HL-60/S4 treated with retinoic acid at 250 ng/mL for 4 days and 3 days (cell line): Measurements from ENCODE around the gene FGGY.

Source experiments
- in situ Hi-C: fragments of 300-500 bp; cut with MboI; formaldehyde crosslinking; loops from 2 replicates; pipeline ENCODE4 v1.7.0; 2022; ENCODE audit warnings: low sequenced_read_pairs

FGGY gene

DNA sequence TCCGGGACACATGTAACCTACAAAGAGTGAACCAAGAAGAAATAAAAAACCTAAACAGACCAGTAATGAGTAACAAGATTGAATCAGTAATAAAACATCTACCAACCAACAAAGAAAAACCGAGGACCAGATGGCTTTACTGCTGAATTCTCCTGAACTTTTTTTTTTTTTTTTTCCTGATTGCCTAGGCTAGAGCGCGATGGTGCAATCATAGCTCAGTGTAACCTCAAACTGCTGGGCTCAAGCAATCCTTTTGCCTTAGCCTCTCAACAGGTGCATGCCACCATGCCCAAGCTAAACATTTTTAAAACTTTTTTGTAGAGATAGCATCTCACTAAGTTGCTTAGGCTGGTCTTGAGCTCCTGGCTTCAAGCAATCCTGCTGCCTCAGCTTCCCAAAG, 11.2 kb upstream of the FGGY start:
- in situ Hi-C loops, result loop anchor here (25.0 kb wide), 2 partner anchors 402 to 498 kb away; partner anchors contain the start of gene JUN

DNA sequence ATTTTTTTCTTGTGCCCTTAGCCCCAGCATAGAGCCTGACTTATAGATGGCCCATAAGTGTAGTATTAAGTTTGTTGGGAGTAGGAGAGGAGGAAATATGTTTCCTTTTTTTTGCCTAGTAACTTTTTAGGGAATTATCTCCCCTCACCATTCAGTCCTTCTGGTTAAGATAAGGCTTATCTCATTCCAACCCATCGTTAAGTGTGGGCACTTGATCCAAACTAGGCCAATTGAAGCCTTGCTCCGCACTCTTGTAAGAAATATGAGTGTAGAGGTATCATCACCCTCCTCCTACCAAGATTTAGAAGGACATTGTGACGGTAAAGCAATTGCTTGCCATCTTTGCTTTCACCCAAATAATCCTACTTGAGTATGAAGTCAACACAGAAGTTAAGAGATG, 8.8 kb upstream of the FGGY start:
- in situ Hi-C loops, result loop anchor here (25.0 kb wide), 2 partner anchors 399 to 501 kb away; partner anchors contain the start of gene JUN

DNA sequence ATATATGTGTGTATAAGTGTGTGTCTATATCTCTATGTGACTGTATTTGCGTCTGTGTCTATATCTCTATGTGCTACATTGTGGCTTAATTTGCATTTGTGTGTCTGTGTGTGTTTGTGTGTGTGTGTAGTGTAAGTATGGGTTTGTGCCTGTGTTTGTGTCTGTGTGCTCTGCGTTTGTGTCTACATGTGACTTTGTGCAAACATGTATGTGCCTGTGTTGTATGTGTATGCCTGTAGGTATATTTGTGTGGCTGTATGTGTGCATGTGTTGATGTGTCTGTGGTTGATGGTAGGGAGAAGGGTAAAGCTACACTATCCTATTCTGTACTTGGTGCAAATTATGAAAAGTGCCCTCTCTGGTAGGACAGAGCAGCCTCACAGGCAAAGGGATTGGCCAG, 7.3 kb upstream of the FGGY start:
- in situ Hi-C loops, result loop anchor here (25.0 kb wide), 2 partner anchors 398 to 502 kb away; partner anchors contain the start of gene JUN

DNA sequence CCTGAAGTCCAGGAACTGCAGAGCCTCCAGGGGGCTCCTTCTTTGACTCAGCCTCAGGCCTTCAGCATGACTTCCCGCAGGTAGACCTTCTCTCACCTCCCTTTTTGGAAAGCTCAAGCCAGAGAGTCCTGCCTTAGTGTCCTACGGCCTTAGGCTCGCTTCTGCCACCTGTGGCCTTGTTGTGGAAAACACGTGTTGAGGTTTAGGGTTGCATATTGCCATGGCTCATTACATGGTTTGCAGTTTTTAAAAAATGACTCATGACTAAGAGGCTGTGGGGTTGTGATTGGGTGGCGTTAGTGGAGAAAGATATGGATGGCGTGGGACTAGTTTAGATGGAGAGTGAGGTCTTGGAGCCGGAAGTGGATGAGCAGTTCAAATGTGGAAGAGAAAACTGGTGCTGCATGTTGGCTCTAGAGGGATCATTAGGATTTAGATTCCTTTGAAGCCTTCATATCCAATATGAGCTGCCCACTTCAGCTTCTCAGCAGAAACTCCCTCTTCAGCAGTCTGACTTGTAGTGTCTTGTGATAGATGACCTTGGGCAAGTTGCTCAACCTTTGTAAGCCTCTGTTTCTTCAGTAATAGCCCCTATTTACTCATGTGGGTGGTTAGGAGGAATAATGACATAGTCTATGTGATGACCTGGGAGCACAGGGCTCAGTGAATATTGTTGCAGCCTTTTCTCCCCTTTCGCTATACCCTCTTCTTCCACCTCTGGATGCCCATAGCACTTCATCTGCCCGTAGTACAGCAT, 6.5 kb upstream of the FGGY start:
- in situ Hi-C loops, result loop anchor here (25.0 kb wide), 2 partner anchors 397 to 503 kb away; partner anchors contain the start of gene JUN

DNA sequence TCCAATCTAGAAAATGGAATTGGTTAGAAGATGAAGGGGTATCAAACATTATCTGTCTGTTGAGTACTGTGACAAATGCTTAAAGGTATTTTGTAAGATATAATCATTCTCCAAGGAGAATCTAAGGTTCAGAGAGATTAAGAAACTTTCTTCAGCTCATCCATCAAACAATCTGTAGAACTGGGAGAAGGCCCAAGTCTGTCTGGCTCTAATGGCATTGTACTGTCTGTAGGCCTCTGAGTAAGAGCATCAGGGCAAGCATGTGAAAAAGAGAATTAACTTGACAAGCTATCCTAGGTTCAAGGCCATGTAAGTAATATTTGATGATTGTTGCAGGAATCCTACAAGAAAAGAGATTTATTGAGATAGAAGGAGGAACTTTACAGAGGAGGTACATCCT, 5.3 kb upstream of the FGGY start:
- in situ Hi-C loops, result loop anchor here (25.0 kb wide), 2 partner anchors 396 to 504 kb away; partner anchors contain the start of gene JUN

DNA sequence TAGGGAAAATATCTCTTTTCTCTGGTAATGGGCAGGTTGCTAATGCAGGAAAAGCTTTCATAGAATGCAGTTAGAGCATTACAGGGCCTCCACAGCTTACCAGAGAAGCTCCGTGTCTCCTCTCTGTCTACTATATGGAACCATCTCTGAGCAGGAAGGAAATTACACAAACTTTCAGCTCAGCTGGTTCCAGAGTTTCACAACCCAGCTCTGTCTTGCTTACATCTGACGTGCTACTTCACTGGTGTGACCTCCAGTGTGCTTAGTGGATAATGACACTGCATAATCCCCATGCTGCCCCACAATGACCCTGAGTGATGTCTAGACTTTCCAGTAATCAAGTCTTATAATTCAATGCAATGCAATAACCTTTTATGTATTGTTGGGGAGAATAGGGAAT, 4.3 kb upstream of the FGGY start:
- in situ Hi-C loops, result loop anchor here (25.0 kb wide), 2 partner anchors 395 to 505 kb away; partner anchors contain the start of gene JUN

DNA sequence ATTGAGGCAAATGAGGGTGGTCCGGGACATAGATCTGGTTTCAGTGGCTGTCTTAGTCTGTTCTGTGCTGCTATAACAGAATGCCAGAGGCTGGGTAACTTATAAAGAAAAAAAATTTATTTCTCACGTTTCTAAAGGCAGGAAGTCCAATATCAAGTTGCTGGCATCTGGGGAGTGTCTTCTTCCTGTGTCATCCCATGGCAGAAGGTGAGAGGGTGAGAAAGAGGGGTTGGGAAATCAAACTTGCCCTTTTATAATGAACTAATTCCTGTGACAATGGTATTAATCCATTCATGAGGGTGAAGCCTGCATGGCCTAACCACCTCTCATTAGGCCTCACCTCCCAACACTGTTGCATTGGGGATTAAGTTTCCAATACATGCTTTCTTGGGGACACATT, 3.7 kb upstream of the FGGY start:
- in situ Hi-C loops, result loop anchor here (25.0 kb wide), 2 partner anchors 394 to 506 kb away; partner anchors contain the start of gene JUN

DNA sequence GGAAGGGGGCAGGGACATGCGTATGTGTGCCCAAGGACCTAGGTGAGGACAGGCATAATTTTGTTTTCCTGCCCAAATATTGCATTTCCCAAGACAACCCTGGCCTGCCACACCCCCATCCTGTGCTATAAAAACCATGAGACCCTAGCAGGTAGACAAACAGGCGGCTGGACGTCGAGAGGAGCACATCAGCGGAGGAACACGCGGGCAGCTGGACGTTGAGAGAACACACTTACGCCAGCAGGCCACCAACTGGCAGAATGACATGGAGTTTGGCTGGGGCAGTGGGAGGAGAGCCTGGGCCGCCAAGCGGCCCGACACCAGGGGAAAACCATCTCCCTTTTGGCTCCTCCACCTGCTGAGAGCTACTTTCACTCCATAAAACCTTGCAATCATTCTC, 3.0 kb upstream of the FGGY start:
- in situ Hi-C loops, result loop anchor here (25.0 kb wide), 2 partner anchors 393 to 507 kb away; partner anchors contain the start of gene JUN

DNA sequence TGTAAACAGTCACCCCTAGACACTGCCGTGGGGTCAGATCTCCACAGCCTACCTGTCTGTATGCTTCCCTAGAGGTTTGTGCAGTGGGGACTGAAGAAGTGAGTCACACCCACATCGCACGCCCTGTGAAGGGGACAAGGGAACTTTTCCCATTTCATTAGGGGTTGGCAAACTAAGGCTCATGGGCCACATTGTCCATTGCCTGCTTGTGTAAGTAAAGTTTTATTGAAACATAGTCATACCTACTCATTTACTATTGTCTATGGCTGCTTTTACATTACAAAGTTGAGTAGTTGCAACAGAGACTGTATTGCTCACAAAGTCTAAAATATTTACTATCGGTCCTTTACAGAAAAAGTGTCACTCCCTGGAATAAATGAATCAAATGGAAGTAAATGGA, 2.5 kb upstream of the FGGY start:
- in situ Hi-C loops, result loop anchor here (25.0 kb wide), 2 partner anchors 393 to 507 kb away; partner anchors contain the start of gene JUN

DNA sequence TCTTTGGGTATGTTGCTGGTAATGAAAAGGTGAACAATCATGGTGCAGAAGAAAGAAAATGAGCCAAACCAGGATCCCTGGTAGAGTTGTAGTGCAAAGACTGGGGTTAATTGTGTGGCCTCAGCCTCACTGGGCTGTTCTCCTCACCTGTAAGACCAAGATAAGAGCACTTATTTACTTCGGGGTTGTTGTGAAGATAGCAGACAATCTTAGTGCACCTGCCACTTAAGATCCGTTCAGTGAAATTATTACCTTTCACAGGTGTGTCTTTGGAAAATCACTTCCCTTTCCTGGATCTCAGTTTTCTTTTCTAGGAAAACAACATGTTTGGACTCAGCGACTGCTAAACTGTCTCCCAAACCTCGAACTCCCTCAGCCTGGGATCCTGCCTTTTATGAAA, 1.3 kb upstream of the FGGY start:
- in situ Hi-C loops, result loop anchor here (25.0 kb wide), 2 partner anchors 392 to 508 kb away; partner anchors contain the start of gene JUN

DNA sequence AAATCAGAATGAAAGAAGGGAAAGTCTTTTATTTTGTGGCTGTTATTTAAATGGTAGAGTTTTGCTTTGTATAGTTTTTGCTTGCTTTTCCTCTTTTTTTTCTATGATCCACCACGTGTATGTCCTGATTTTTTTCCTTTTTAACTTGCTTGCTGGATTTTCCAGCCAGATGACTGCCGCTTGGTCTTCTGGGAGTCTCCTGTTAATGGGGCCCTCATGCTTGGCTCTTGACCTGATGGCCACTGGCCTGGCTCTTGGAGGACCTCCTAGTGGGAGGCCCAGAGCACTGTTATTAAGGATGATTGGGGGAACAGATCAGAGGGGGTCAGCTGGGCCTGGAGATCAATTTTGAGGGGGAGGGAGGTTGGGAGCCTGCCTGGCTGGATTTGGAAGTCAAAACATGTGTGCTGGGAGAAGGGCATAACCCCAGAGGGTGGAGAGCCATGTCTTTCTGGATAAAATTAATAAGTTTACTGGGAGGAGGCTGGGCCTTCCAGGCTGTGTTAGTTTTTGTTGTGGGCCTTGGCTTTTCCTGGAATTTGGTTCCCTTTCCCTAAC, 1.2 kb downstream of the FGGY start:
- in situ Hi-C loops, result loop anchor here (25.0 kb wide), 2 partner anchors 389 to 511 kb away; partner anchors contain the start of gene JUN

DNA sequence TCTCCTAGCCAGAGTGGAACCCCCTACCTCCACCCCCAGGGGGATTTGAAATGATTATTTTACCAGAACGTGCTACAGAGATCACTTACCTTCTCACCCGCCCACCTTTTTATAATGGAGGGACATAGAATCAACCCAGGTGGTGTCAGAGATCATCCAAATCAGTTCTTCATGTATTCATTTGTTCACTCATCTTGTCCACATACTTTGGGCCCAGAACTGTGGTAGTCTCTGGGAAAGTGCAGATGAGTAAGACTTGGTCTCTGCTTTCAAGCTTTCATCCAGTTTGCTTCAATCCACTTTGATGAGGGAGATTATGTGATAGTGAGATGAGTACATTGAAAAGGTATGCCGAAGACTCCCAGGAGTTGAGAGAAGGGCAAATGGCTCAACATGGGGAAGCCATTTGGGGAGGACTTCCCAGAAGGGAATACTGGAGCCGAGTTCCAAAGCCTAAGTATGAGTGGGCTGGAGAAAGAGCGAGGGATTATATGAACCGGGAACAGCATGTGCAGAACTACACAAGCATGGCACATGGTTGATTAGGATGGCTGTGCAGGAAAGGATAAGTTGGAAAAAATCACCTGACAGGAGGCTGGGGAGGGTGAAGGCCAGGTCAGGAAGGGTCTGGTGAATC, 1.9 kb downstream of the FGGY start:
- in situ Hi-C loops, result loop anchor here (25.0 kb wide), 2 partner anchors 388 to 512 kb away; partner anchors contain the start of gene JUN

DNA sequence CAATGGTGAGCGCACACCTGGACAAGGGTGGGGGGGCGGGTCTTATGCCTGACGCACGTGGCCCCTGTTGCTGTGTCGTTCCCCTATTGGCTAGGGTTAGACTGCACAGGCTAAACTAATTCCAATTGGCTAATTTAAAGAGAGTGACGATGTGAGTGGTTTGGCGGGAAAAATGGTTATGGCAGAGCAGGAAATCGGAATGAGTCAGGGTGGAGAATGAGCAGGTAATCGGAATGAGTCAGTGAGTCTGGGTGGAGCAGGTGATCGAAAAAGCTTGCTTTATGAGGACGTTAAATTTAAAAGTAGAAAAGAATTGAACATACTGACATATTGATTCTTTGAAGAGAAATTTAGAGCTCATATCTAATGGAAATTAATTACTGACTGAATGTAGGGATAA, 2.8 kb downstream of the FGGY start:
- in situ Hi-C loops, result loop anchor here (25.0 kb wide), 2 partner anchors 388 to 512 kb away; partner anchors contain the start of gene JUN

DNA sequence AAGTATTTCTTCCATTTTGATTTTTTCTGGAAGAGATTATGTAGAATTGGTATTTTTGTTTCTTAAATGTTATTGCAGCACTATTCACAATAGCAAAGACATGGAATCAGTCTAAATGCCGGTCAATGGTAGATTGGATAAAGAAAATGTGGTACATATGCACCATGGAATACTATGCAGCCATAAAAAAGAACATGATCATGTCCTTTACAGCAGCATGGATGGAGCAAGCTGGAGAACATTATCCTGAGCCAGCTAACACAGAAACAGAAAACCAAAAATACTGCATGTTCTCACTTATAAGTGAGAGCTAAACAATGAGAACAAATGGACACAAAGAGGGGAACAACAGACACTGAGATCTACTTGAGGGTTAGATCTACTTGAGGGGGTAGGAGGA, 5.4 kb downstream of the FGGY start:
- in situ Hi-C loops, result no loop called here

DNA sequence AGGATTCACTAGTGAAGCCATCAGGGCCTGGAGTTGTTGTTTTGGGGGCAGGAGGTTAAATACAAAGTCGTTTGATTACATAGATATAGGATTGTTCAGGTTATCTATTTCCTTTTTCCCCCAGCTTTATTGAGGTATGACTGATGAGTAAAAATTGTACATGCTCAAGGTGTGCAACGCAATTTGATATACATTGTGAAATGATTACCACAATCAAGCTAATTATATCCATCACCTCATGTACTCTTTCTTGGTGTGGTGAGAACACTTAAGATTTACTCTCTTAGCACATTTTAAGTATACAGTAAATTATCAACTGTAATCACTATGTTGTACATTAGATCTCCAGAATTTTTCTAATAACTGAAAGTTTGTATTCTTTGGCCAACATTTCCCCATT, 6.0 kb downstream of the FGGY start:
- in situ Hi-C loops, result no loop called here

DNA sequence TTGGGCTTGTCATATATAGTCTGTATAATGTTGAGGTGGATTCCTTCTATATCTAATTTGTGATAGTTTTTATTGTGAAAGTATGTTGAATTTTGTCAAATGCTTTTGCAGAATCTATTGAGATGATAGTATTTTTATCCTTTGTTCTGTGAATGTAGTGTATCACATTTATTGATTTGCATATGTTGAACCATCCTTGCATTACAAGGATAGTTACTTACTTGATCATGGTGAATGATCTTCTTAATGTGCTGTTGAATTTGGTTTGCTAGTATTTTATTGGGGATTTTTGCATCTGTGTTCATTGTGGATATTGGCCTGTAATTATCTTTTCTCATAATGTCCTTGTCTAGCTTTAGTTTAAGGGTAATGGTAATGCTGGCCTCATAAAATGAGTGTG, 8.3 kb downstream of the FGGY start:
- in situ Hi-C loops, result no loop called here

DNA sequence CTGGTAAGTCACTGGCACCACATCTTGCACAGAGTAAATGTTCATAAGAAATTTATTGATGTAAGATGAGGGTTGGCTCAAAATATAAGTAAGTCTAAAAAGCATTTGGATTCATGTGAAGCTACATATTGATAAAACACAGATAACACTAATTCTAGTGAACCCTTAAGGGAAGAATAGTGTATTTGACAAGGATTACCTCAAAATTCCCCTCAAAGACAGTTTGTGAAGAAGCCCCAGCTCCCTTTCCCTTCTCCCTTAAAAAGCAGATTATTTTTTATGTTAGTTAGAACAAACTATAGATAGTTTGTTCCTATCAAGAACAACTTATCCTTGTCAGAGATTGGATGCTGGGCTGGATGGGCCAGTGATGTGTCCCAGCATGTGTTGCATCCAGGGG, 10.7 kb downstream of the FGGY start:
- in situ Hi-C loops, result no loop called here

DNA sequence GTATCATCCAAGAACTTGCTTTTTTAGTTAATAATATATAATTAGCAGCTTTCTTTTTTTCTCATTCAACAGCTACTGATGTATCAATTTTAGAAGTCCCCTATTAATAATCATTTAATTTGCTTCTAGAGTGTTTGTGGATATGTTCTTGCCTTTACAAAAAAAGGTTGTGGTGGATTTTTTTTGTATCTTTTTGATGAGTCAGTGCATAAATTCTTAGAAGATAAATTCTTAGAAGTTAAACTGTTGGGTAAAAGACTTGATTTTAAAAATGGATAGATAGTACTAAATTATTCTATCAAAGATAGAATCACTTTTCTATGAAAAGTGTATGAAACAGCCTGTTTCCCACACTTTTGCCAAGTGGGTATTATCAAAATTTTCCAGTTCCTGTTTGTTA, 11.9 kb downstream of the FGGY start:
- in situ Hi-C loops, result no loop called here

DNA sequence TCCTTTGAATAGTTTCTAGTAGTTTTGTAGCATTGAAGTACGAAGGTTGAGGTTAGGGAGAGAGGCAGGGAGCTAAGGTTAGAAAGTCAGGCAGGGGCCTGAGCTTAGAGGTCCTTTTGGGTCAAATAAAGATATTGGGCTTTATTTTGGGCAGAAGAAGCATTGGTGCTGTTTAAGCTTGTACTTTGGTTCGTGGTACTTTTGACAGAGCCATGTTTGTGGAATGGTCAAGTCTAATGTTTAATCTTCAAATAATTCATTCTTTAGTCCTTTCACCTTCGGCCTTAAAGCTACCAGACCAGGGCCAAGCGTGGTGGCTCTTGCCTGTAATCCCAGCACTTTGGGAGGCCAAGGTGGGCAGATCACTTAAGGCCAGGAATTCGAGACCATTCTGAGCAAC, 12.5 kb downstream of the FGGY start:
- in situ Hi-C loops, result no loop called here

DNA sequence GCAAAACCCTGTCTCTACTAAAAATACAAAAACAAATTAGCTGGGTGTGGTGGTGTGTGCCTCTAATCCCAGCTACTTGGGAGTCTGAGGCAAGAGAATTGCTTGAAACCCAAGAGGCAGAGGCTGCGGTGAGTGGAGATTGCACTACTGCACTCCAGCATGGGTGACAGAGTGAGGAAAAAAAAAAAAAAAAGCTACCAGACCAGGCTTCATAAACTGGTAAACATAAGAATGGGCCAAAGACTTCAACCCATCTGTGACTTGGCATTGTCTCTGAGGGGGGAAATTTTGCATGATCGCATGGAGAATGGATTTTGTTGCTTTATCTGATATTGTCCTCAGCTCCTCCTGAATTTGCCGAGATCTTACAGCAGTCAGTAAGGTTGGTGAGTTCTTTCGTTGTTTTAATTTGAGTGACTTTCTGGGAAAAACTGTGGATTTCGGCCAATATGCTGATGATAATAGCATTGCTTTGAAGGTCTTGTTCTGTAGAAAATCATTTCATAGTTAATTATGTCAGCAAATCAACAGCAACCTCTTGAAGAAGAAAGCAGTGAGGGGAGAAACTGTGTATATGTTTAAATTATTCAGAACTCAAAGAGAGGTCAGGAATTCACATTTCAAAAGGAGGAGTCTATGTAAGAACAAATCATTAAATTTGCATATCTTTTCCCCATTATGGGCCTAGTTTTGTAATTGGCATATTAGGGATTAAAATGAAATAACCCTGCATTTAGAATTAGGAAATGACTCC, 13.1 kb downstream of the FGGY start:
- in situ Hi-C loops, result no loop called here
